Lower leg skin (tissue), 4 donors: Measurements from ENCODE around the gene TMC5. TPM values are rescaled to one million over a fixed set of nuclear protein-coding genes. Genes with fewer than 3 reads are reported as not detected.

Experiments
- DNase-seq, 2 donors: peaks; one replicate each; pipeline ENCODE4 v3.0.0-alpha.2; 2019; ENCODE audit warnings: low spot score in 2 of 2
- H3K4me3 ChIP-seq: fragments of 200-600 bp; sonication (generic); 2 replicates; pipeline ENCODE4 v1.5.1; 2017; ENCODE audit warnings: mild to moderate bottlenecking, low read depth; ENCODE audit not compliant: poor library complexity, severe bottlenecking
- POLR2A ChIP-seq, 2 donors: fragments of 450-650 bp; IDR thresholded peaks; one replicate each; pipeline ENCODE4 v1.6.1; 2016 to 2017; ENCODE audit warnings: antibody characterized with exemption in 2 of 2, mild to moderate bottlenecking in 1 of 2, moderate library complexity in 1 of 2
- WGBS, 2 donors: methylation state at CpG; one replicate each; pipeline ENCODE4 v1.1.5; 2018; 5-methylcytosine and 5-hydroxymethylcytosine counted together
- intact Hi-C: fragments of 100-400 bp; cut with DNase I; formaldehyde crosslinking; loops from one replicate; pipeline ENCODE4 v1.15.0; 2023; ENCODE audit warnings: low total_unique reads
- total RNA-seq, 4 donors: library from RNA; depleted of rRNA; stranded (reverse); fragments of >200 nt; gene quantifications; one replicate each; pipeline ENCODE4 v1.1.0, GENCODE V29; 2016
- TF ChIP-seq, protein P1 (sequence below), 3 donors: fragments of 450-650 bp; IDR thresholded peaks; one replicate each; pipeline ENCODE4 v1.5.1; 2016; ENCODE audit warnings: antibody characterized with exemption in 3 of 3, mild to moderate bottlenecking in 3 of 3, moderate library complexity in 2 of 3

Gene TMC5
- total RNA-seq, 4 donors from 2014 or later = 0.80 to 1.8 (median 1.2) TPM

DNA sequence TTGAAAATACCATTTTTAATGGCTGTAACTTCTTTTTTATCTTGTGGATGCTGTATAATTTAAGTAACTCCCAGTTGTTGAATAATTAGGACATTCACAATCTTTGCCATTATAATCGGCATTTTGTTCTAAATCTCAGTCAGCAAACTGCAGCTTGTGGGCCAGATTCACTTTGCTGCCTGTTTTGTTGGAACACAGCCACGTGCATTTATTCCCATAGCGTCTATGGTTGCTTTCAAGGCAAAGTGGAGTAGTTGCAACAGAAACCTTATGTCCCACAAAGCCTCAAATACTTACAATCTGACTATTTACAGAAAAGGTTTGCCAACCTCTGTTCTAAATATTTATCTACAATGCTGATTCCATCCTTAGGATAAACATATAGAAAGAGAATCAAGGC, 39.2 kb upstream of the TMC5 start:
- WGBS, 2 donors = 48 to 55% methylated on average over 3 of the region's 3 CpGs
- no peak for TF ChIP-seq POLR2A (IDR thresholded peaks at IDR 0.05)
- TF ChIP-seq, protein P1, sequence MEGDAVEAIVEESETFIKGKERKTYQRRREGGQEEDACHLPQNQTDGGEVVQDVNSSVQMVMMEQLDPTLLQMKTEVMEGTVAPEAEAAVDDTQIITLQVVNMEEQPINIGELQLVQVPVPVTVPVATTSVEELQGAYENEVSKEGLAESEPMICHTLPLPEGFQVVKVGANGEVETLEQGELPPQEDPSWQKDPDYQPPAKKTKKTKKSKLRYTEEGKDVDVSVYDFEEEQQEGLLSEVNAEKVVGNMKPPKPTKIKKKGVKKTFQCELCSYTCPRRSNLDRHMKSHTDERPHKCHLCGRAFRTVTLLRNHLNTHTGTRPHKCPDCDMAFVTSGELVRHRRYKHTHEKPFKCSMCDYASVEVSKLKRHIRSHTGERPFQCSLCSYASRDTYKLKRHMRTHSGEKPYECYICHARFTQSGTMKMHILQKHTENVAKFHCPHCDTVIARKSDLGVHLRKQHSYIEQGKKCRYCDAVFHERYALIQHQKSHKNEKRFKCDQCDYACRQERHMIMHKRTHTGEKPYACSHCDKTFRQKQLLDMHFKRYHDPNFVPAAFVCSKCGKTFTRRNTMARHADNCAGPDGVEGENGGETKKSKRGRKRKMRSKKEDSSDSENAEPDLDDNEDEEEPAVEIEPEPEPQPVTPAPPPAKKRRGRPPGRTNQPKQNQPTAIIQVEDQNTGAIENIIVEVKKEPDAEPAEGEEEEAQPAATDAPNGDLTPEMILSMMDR (IDR thresholded peaks at IDR 0.05) = no peak
- DNase-seq = no peak
- no peak overlapping the region for H3K4me3 ChIP-seq
- intact Hi-C loops = no loop called here

DNA sequence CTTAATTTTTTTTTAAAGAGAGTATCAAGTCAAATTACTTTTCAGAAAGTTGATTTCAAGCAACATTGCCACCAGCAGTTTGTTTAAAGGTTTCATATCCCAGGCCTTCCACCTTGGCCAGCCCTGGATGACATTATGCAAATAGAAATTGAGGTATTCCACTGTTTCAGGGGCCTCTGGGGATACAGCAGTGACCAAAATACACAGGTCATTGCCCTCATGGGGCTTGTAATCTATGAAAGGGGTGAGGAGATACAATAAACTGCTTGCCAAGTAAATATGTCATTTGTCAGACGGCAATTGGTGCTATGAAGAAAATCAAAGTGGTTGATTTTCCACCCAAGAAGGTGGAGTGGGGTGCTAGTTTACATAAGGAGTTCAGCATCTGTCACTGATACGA, 37.8 kb upstream of the TMC5 start:
- intact Hi-C loops = loop anchor here (10.0 kb wide), 1 partner anchor 125 kb away; no protein-coding TSS in a partner anchor
- 50 to 75% methylated on average over 2 of the region's 2 CpGs for WGBS, 2 donors
- no peak for TF ChIP-seq POLR2A (IDR thresholded peaks at IDR 0.05)
- TF ChIP-seq, protein P1 (IDR thresholded peaks at IDR 0.05) = no peak
- DNase-seq = no peak
- no peak overlapping the region for H3K4me3 ChIP-seq

DNA sequence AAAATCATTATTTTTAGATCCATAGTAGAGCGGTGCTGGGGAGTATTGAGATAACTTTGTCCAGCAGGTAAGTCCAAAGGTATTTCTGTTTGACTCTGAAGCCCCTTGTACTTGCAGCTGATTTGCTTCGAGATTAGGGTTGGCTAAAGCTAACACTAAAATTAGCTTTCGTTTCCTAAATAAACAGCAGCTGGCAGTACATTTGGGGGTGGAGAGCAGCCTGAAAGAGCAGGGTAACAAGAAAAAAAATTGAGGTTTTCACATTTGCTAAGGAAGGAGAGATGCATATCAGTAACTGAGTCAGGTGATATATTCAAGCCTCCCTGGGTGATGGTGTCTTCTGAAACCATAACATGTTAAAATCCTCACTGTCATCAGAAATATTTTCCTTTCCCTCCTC, 37.4 kb upstream of the TMC5 start:
- WGBS, 2 donors = 35 to 36% methylated on average over 3 of the region's 3 CpGs

DNA sequence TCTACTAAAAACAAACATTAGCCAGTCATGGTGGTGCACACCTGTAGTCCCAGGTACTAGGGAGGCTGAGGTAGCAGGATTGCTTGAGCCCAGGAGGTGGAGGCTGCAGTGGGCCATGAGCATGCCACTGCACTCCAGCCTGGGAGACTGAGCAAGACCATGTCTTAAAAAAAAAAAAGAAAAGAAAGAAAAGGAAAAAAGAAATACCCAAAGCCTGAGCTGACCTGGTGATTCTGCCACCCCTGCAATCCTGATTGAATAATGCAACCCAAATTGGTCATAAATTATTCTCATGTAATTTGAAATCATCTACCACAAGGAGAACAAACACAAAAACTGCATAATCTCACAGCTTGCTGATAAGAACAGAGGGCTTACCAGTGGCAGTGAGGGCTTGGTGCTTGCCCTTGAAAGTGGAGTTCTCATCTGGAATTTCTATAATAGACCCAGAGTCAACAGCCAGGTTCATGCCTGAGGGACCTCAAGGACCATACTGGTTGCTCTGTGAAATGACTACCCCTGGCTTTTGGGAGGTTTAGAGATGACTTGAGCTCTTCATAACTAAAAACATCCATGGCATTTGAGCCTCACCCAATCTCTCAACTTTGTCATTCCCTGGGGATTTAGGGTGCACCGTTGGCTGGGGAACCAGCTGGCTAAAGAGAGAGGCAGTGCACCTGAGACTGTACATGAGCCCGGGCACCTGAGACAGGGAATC, 35.4 kb upstream of the TMC5 start:
- no peak for DNase-seq
- no peak overlapping the region for H3K4me3 ChIP-seq
- intact Hi-C loops = loop anchor here (10.0 kb wide), 1 partner anchor 123 kb away; no protein-coding TSS in a partner anchor
- 55 to 65% methylated on average over 2 of the region's 2 CpGs for WGBS, 2 donors
- TF ChIP-seq POLR2A (IDR thresholded peaks at IDR 0.05) = no peak
- TF ChIP-seq, protein P1 (IDR thresholded peaks at IDR 0.05) = no peak

More for the DNA sequence above, 37.4 kb upstream of the TMC5 start:
- no peak for DNase-seq
- H3K4me3 ChIP-seq = no peak overlapping the region
- intact Hi-C loops = loop anchor here (10.0 kb wide), 1 partner anchor 124 kb away; no protein-coding TSS in a partner anchor
- TF ChIP-seq, protein P1 (IDR thresholded peaks at IDR 0.05) = no peak
- TF ChIP-seq POLR2A (IDR thresholded peaks at IDR 0.05) = no peak

DNA sequence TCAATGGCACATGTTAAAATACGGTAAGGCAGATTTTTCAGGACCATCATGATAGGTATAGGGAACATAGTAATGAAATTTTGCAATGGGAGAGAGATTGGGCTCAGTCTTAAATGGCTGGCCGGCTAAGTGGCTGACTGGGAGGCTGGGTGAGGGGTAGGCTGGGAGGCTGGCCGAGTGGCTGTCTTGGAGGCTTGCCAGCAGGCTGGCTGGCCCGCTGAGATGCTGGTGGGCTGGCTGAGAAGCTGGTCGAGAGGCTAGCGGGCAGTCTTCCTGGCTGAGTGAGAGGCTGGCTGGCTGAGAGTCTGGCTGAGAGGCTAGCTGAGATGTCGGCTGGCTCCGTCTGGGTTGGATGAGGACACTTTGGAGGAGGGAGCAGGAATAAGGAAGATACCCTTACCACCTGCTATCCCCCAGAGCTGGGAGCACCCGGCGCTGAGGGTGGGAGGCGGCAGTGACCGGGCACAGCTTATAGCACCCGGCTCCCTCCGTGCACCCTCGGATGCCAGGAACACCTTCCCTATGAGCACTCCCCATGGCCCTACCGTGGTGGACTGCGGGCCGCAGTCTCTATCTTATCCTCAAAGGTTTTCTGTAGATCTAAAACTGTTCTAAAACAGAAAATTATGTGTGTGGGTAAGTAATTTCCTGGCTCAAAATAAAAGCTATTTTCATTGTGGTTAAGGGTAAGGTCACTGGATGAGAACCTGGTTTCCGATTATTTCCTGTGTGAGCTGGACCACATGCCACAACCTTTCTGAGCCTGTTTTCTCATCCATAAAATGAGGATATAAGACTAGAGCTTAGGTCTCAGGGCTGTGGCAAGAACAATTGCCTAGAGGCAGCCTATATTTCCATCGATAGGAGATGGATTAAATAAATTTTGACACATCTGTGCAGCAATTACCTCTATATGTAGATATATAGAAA, 34.5 kb upstream of the TMC5 start:
- no peak for DNase-seq
- intact Hi-C loops = loop anchor here (10.0 kb wide), 1 partner anchor 122 kb away; no protein-coding TSS in a partner anchor
- no peak overlapping the region for H3K4me3 ChIP-seq
- WGBS, 2 donors = 67 to 73% methylated on average over 20 of the region's 20 CpGs
- TF ChIP-seq POLR2A (IDR thresholded peaks at IDR 0.05) = no peak
- TF ChIP-seq, protein P1 (IDR thresholded peaks at IDR 0.05) = no peak
